ENCODE results near the gene CHRNA5. TPM values are rescaled to one million over a fixed set of nuclear protein-coding genes. Genes with fewer than 3 reads are reported as not detected.

CHRNA5 gene
- polyA plus RNA-seq, 2 of the 4 experiments (the other 2 are of a cell fraction), result 29.8 to 49.6 TPM

DNA sequence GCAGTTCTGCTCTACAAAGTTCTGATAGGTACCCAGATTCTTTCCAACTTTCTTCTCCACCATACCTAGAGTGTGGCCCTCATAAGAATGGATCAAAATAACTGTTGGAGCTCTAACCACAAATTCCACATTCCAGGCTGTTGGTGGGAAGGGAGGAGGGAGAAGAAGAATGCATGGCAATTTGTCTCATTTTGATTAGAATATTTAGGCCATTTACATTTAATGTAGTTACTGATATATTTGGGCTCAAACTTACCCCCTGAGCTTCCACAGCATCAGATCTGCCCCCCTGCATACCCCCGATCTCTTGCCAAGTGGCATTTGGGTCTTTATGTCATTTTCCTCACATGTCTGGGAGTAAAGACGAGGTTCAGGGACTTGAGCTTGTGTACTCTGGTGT, 68.0 kb downstream of the CHRNA5 start:
- POLR2A ChIA-PET, result no interaction called here
- FAIRE-seq, result no peak
- CTCF ChIA-PET, result interaction anchor here (1.0 to 15.4 kb wide), 5 partner anchors 9 to 118 kb away, joined by 4 to 224 read pairs (median 25); partner anchors contain the start of gene CHRNA3

DNA sequence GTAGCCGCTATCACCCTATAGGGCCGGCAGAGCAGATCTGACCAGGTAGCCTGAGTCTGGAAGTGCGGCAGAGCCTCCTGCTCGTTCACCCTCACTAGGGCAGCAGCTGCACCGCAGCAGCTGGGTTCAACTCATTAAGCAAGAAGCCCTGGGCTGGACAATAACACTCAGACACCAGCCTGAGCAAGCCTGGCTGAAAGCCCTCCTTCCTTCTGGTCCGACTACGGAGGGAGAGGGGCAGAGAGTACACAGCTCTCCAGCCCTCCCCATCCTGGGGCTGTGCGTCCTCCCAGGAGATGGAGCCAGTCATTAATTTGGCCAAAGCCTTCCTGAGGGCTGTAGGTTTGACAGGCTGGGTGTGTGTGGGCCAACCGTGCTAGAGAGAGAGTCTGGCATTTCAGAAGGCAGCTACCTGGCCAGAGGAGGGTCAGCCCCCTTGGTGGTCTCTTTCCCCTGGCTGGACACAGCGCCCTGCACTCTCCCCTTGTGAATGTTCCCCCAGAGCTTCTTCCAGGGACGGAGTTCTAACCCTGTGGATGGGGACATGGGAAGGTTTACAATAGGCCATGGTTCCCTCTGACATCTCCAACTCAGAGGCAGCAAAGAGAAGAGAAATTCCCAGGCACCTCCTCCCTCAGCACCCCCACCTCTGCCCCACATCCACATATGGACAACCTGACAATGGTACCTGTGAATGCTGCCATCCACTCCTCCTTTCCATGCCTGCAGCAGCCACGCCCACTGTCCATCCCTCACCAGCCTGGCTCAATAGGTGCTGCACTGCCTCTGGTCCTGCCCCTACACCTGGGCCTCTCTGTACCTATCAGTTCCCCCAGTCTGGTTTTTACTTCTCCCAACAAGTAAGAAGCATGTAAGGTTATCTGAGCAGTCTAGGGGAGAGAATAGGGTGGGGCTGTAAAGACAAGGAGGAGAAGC, 69.2 kb downstream of the CHRNA5 start:
- ChIA-PET CTCF (interaction anchor here (0.9 to 15.4 kb wide), 10 partner anchors 10 to 116 kb away, joined by 3 to 224 read pairs (median 4); partner anchors contain the start of gene CHRNA3), POLR2A (no interaction called here)
- FAIRE-seq, result no peak

More for the DNA sequence above, 68.0 kb downstream of the CHRNA5 start:
- H3K9me3 ChIP-seq, result peaks cover 7% of the 10 kb centered on the region
- no peak for DNase-seq (ENCODE audit: low read depth in 1 of 2, low spot score in 1 of 2)
- no peak for TF ChIP-seq KDM5A (IDR thresholded peaks at IDR 0.05)
- no peak for TF ChIP-seq RAD21 (conservative IDR thresholded peaks at IDR 0.05 in 1 of 2, IDR thresholded peaks at IDR 0.05 in 1 of 2)
- no peak for TF ChIP-seq GATA3 (IDR thresholded peaks at IDR 0.05; ENCODE audit: borderline replicate concordance)
- TF ChIP-seq JUNB (IDR thresholded peaks at IDR 0.05), result no peak
- TF ChIP-seq CTCF (IDR thresholded peaks at IDR 0.05), result no peak
- no peak for TF ChIP-seq FOSL2 (IDR thresholded peaks at IDR 0.05)
- no peak for TF ChIP-seq FOSL2 (CRISPR knock-in tag; IDR thresholded peaks at IDR 0.05)
- TF ChIP-seq HEYL (CRISPR knock-in tag; IDR thresholded peaks at IDR 0.05), result no peak
- no peak for TF ChIP-seq BHLHE40 (IDR thresholded peaks at IDR 0.05; ENCODE audit: low read depth, low read length)
- TF ChIP-seq NR3C1 (IDR thresholded peaks at IDR 0.05), result no peak
- TF ChIP-seq TFCP2L1 (CRISPR knock-in tag; IDR thresholded peaks at IDR 0.05), result no peak
- TF ChIP-seq NPAS2 (CRISPR knock-in tag; IDR thresholded peaks at IDR 0.05; ENCODE audit: borderline replicate concordance), result no peak
- no peak for TF ChIP-seq RARB (CRISPR knock-in tag; IDR thresholded peaks at IDR 0.05)
- TF ChIP-seq JUN (IDR thresholded peaks at IDR 0.05), result no peak
- no peak for TF ChIP-seq HOXB5 (CRISPR knock-in tag; IDR thresholded peaks at IDR 0.05)
- TF ChIP-seq ZFP36 (IDR thresholded peaks at IDR 0.05; ENCODE audit: borderline replicate concordance, partially characterized antibody), result no peak
- TF ChIP-seq RNF2 (IDR thresholded peaks at IDR 0.05; ENCODE audit: borderline replicate concordance, low read depth), result no peak
- TF ChIP-seq EHF (CRISPR knock-in tag; IDR thresholded peaks at IDR 0.05), result no peak
- H3K4me3 ChIP-seq, result no peak overlapping the region
- no peak for ATAC-seq
- no peaks in the 10 kb centered on the region for H3K4me1 ChIP-seq
- no peak overlapping the region for H3K4me2 ChIP-seq
- no peak overlapping the region for H3K27ac ChIP-seq
- 56% methylated on average over 2 of the region's 2 CpGs for WGBS (ENCODE audit: missing lambda C conversion rate)

GRCh38 chr15:78635346-78635745, 70.0 kb downstream of the CHRNA5 start:
- H3K4me1 ChIP-seq, result 0 out of 3 replicates have a peak, but pooled peaks cover under 1% of the 10 kb centered on the region
- CTCF ChIA-PET, result interaction anchor here (0.9 to 15.4 kb wide), 8 partner anchors 11 to 116 kb away, joined by 3 to 224 read pairs (median 6); partner anchors contain the start of gene CHRNA3
- no peak for ATAC-seq
- POLR2A ChIA-PET, result no interaction called here
- H3K4me2 ChIP-seq, result no peak overlapping the region
- H3K4me3 ChIP-seq, result no peak overlapping the region
- WGBS (ENCODE audit: missing lambda C conversion rate), result 57% methylated on average over 10 of the region's 10 CpGs
- FAIRE-seq, result no peak
- H3K27ac ChIP-seq, result no peak overlapping the region
- peaks cover 7% of the 10 kb centered on the region for H3K9me3 ChIP-seq
- no peak for DNase-seq (ENCODE audit: low read depth in 1 of 2, low spot score in 1 of 2)
- TF ChIP-seq TFCP2L1 (CRISPR knock-in tag; IDR thresholded peaks at IDR 0.05) (no peak), NPAS2 (CRISPR knock-in tag; IDR thresholded peaks at IDR 0.05; ENCODE audit: borderline replicate concordance) (no peak), RAD21 (conservative IDR thresholded peaks at IDR 0.05 in 1 of 2, IDR thresholded peaks at IDR 0.05 in 1 of 2) (no peak), FOXS1 (CRISPR knock-in tag; IDR thresholded peaks at IDR 0.05) (no peak)
- TF ChIP-seq, protein P1, sequence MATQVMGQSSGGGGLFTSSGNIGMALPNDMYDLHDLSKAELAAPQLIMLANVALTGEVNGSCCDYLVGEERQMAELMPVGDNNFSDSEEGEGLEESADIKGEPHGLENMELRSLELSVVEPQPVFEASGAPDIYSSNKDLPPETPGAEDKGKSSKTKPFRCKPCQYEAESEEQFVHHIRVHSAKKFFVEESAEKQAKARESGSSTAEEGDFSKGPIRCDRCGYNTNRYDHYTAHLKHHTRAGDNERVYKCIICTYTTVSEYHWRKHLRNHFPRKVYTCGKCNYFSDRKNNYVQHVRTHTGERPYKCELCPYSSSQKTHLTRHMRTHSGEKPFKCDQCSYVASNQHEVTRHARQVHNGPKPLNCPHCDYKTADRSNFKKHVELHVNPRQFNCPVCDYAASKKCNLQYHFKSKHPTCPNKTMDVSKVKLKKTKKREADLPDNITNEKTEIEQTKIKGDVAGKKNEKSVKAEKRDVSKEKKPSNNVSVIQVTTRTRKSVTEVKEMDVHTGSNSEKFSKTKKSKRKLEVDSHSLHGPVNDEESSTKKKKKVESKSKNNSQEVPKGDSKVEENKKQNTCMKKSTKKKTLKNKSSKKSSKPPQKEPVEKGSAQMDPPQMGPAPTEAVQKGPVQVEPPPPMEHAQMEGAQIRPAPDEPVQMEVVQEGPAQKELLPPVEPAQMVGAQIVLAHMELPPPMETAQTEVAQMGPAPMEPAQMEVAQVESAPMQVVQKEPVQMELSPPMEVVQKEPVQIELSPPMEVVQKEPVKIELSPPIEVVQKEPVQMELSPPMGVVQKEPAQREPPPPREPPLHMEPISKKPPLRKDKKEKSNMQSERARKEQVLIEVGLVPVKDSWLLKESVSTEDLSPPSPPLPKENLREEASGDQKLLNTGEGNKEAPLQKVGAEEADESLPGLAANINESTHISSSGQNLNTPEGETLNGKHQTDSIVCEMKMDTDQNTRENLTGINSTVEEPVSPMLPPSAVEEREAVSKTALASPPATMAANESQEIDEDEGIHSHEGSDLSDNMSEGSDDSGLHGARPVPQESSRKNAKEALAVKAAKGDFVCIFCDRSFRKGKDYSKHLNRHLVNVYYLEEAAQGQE (IDR thresholded peaks at IDR 0.05), result no peak
- TF ChIP-seq, protein P2, sequence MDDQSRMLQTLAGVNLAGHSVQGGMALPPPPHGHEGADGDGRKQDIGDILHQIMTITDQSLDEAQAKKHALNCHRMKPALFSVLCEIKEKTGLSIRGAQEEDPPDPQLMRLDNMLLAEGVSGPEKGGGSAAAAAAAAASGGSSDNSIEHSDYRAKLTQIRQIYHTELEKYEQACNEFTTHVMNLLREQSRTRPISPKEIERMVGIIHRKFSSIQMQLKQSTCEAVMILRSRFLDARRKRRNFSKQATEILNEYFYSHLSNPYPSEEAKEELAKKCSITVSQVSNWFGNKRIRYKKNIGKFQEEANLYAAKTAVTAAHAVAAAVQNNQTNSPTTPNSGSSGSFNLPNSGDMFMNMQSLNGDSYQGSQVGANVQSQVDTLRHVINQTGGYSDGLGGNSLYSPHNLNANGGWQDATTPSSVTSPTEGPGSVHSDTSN (IDR thresholded peaks at IDR 0.05), result no peak

More for the DNA sequence above, 69.2 kb downstream of the CHRNA5 start:
- Histone ChIP-seq H3K9me3 (peaks cover 7% of the 10 kb centered on the region), H3K4me3 (no peak overlapping the region), H3K27ac (no peak overlapping the region), H3K4me1 (no peaks in the 10 kb centered on the region), H3K4me2 (no peak overlapping the region)
- DNase-seq (ENCODE audit: low read depth in 1 of 2, low spot score in 1 of 2) (no peak), ATAC-seq (no peak)
- WGBS (ENCODE audit: missing lambda C conversion rate), result 57% methylated on average over 12 of the region's 12 CpGs
- TF ChIP-seq RFX5 (IDR thresholded peaks at IDR 0.05), result no peak
- TF ChIP-seq, protein P3, sequence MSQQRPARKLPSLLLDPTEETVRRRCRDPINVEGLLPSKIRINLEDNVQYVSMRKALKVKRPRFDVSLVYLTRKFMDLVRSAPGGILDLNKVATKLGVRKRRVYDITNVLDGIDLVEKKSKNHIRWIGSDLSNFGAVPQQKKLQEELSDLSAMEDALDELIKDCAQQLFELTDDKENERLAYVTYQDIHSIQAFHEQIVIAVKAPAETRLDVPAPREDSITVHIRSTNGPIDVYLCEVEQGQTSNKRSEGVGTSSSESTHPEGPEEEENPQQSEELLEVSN (IDR thresholded peaks at IDR 0.05; ENCODE audit: borderline replicate concordance, low read depth), result no peak
- no peak for TF ChIP-seq EHF (CRISPR knock-in tag; IDR thresholded peaks at IDR 0.05)
- TF ChIP-seq HOXB5 (CRISPR knock-in tag; IDR thresholded peaks at IDR 0.05), result no peak
- no peak for TF ChIP-seq MAFK (IDR thresholded peaks at IDR 0.05; ENCODE audit: partially characterized antibody)
- no peak for TF ChIP-seq RARB (CRISPR knock-in tag; IDR thresholded peaks at IDR 0.05)
- TF ChIP-seq ZNF302 (CRISPR knock-in tag; IDR thresholded peaks at IDR 0.05), result no peak
- TF ChIP-seq ZSCAN20 (CRISPR knock-in tag; IDR thresholded peaks at IDR 0.05), result no peak

Data from A549 (cell line).